Transverse colon (tissue), 4 donors: Measurements from ENCODE around the gene SGCA.

Source experiments
- POLR2A ChIP-seq: fragments of 450-650 bp; IDR thresholded peaks from one replicate; pipeline ENCODE4 v1.6.1; 2016; ENCODE audit warnings: antibody characterized with exemption, mild to moderate bottlenecking, moderate library complexity
- POLR2AphosphoS5 ChIP-seq, 3 donors: sonication (generic); formaldehyde crosslinking; IDR thresholded peaks; one replicate each; pipeline ENCODE4 v1.6.1; 2016; ENCODE audit warnings: antibody characterized with exemption in 3 of 3
- TF ChIP-seq, protein P1 (sequence below), 5 experiments: fragments of 200-600 bp in 3 of 5; fragments of 450-650 bp in 2 of 5; sonication (generic) in 3 of 5; IDR thresholded peaks; 1 replicate in 2 of 5; 2 replicates in 3 of 5; pipeline ENCODE4 v1.5.1; 2016 to 2017; ENCODE audit warnings: antibody characterized with exemption in 5 of 5, inconsistent platforms in 3 of 5, mild to moderate bottlenecking in 2 of 5, moderate library complexity in 1 of 5

DNA sequence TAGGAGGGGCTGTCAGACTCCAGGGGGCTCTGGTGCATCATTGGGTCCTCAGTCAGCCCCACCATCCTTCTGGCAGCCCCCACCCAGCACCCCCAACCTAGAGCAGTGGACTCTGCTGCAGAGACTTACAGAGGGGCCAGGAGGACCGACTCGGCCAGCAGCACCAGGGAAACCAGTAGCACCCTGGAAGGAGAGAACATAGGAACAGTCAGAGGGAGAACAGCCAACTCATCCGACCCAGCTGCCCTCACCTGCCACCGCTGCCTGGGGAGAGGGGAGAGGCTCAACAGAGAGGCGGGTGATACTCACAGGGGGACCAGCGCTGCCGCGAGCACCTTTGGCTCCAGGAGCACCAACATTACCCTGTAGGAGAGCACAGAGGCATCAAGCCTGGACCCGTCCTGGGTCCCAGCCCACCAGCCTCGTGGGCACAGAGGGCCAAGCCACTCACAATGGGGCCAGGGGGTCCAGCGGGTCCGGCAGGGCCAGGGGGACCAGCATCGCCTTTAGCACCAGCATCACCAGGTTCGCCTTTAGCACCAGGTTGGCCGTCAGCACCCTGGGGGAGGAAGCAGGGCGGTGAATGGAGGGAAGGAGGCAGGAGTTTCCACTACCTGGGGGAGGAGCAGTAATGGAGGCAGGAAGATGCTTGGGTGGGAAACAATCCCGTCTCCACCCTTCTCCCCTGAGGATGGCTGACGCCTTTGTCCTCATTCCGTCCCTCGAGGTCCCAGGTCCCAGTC lies 23.9 kb downstream of the SGCA start:
- TF ChIP-seq, protein P1, sequence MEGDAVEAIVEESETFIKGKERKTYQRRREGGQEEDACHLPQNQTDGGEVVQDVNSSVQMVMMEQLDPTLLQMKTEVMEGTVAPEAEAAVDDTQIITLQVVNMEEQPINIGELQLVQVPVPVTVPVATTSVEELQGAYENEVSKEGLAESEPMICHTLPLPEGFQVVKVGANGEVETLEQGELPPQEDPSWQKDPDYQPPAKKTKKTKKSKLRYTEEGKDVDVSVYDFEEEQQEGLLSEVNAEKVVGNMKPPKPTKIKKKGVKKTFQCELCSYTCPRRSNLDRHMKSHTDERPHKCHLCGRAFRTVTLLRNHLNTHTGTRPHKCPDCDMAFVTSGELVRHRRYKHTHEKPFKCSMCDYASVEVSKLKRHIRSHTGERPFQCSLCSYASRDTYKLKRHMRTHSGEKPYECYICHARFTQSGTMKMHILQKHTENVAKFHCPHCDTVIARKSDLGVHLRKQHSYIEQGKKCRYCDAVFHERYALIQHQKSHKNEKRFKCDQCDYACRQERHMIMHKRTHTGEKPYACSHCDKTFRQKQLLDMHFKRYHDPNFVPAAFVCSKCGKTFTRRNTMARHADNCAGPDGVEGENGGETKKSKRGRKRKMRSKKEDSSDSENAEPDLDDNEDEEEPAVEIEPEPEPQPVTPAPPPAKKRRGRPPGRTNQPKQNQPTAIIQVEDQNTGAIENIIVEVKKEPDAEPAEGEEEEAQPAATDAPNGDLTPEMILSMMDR (IDR thresholded peaks at IDR 0.05): no peak
- TF ChIP-seq POLR2A (no peak), POLR2AphosphoS5 (IDR thresholded peaks at IDR 0.05) (no peak)
